Activated CD4-positive, alpha-beta T cell treated with anti-CD3 and anti-CD28 coated beads, Interleukin-2, Interleukin-4, amounts not matched to agents 100 ng/mL and 50 ng/mL, durations not matched to agents 16 hours and 8 hours (primary cell): ENCODE results near the gene FAM72B.
"Not testable (repeated sequence)": the region's sequence is repeated elsewhere in the genome, so short reads cannot be mapped to it uniquely, and the experiment has no call there.

Experiments used
- DNase-seq: peaks from one replicate; pipeline ENCODE4 v3.0.0-alpha.2; 2020; ENCODE audit warnings: low spot score

FAM72B gene

DNA sequence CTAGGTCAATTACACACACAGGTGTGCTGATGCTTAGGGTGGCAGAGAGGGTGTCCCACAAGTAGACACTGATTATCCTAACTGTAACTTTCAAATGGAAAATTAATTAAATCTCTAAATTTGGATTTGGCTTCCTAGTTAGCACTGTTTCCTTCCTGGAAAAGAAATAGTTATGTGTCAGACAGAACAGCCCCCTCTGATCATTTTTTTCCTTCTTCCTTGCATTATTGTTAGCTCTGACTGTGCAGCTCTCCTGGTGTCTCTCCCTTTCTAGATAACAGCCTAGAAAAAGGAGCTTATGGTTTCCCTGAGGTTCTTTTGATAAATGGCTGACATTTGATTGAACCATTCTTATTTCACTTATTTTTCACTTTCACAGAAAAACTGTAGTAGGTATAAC lies 31.4 kb downstream of the FAM72B start:
- DNase-seq = not testable (repeated sequence)

- not testable (repeated sequence) for DNase-seq
Observed at GRCh38 chr1:121151294-121151693, 32.8 kb downstream of the FAM72B start.

GRCh38 chr1:121148489-121149190 lies 35.5 kb downstream of the FAM72B start:
- not testable (repeated sequence) for DNase-seq

DNA sequence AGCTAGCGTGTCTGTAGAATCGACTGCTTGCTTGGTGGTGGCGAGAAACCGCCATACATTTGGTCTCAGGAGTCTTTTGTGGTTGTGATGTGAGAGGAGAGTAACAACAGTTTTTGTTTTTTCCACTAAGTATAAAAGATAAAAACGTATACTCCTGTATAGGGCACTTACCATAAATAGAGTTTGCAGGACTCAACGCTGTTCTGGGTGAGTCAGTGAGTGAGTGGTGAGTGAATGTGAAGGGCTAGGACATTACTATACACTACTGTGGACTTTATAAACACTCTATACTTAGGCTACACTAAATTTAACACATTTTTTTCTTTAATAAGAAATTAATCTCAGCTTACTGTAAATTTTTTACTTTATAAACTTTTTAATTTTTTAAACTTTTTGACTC lies 43.7 kb downstream of the FAM72B start:
- not testable (repeated sequence) for DNase-seq

DNA sequence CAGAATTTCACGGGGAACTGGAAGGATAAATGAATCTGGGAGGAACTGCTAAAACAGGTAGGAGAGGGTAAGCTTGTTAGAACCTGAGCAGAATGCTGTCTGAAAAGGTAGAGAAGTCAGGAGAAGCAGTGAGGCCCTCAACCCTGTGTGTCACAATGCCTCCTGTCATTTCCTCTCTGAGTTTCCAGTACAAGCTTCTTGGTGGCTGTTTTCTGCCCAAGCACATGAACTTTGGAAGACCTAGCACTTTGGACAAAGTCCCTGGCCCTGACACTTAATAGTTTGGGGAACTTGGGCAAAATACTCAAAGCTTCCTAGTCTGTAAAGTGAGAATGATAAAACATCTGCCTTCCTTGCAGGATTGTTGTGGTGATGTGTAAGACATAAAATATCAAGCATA lies 52.6 kb downstream of the FAM72B start:
- not testable (repeated sequence) for DNase-seq

- not testable (repeated sequence) for DNase-seq
Observed at GRCh38 chr1:121118480-121118824, 65.7 kb downstream of the FAM72B start.
